Stimulated activated CD4-positive, alpha-beta T cell treated with anti-CD3 and anti-CD28 coated beads, Interleukin-2, amount 100 ng/mL, for 24 hours (primary cell): ENCODE data around the gene INAFM2.

ENCODE experiments used
- DNase-seq, 2 donors: peaks; one replicate each; pipeline ENCODE4 v3.0.0-alpha.2; 2020

Gene INAFM2

DNA sequence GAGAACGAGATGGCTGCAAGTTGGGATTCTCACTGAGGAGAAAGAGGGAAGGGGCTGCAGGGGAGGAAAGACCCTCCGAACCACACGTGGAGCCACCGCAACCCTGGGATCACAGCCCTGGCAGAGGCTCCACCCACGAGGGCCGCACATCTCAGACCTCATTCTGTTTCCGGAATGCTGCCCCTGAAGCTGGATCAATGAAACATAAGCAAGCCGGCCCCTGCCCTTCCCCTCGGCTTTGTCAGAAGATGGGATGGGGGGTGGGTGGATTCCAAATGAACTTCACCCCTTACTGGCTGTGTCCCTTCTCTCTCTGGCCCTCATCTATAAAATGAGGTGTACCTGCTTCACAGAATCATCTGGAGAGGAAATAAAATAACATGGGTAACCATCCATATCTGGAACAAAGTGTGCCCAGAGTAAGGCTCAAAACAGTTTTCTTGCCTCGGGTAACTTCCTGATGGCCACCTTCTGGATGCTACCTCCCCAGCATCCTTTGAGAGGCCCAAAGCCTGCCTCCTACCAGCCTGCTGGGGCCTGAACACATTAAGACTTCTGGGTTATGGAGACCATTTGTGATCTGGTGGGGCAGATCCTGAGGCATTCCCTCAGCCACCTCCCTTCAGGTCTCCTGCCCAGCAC is 21.9 kb downstream of the INAFM2 start:
- DNase-seq = no peak

DNA sequence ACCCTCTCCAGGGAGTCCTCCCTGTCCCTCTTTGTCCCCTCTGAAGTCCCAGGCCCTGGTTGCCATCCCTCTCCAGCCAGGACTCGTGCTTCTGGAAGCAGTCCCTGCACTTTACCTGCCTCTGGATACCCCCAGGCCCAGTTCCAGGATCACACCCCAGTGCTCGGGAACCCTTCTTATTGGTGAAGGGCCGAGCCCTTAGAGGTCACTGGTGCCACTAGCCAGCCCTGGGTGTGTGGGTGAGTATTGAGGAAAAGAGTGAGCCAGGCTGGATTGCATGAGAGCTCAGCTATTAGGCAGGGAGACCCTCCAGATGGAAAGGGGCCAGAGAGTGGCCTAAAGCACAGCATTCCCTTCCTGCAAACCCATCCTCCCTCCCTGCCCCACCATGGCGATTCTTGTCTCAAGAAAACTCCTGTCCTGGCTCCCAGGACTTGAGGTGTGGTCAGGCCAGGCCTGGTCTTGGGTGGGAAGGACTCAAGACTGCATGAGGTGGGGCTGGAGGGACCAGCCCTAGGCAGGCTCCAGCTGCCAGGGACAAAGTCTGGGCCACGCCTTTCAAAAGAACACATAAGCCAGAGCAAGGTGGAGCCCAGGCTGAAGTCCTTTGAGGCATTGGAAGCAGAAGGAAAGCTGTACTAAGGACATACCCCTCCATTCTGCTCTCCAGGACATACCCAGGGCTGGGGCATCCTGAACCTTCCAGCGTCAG is 22.5 kb downstream of the INAFM2 start:
- no peak for DNase-seq

DNA sequence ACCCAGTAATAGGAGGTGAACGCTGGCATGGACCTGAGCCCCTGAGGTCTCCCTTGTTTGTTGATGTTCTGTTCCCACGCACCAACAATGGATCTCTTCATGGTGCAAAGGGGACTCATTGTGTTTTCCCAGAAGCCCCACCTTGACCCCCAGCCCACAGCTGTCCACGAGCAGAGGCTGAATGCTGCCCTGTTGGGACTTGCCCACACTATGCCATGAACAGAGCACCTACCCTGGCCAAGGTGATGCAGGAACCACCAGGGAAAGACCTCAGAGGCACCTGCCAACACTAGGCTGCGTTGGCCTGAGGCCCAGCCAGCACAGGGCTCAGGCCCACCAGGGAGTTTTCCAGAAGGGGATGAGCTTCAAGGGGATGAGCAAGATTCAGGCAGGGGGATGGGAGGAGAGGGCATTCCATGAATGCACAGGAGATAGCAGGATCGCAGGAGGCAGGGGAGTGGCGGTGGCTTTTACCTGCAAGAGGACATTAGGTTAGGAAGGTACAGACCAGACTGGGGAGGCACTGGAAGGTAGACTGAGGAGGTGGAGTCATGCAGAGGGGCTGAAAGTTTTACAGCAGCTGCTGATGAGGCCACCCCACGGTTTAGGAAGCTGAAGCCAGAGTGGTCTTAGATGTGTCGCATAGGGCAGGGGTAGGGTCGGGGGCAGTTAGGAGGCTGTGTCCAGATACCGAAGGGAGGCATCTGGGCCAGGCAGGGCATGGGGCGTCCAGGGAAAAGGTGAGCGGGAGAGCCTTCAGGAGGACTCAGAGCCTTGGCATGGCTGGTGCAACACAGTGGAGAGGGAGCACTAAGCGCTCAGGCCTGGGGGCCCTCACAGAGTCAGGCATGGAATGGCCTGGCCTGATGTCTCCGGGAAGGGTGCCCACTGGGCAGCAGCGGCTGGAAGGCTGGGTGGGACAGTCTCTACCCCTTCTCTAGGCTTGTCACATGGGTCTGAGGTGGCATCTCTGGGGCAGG is 23.4 kb downstream of the INAFM2 start:
- no peak for DNase-seq

DNA sequence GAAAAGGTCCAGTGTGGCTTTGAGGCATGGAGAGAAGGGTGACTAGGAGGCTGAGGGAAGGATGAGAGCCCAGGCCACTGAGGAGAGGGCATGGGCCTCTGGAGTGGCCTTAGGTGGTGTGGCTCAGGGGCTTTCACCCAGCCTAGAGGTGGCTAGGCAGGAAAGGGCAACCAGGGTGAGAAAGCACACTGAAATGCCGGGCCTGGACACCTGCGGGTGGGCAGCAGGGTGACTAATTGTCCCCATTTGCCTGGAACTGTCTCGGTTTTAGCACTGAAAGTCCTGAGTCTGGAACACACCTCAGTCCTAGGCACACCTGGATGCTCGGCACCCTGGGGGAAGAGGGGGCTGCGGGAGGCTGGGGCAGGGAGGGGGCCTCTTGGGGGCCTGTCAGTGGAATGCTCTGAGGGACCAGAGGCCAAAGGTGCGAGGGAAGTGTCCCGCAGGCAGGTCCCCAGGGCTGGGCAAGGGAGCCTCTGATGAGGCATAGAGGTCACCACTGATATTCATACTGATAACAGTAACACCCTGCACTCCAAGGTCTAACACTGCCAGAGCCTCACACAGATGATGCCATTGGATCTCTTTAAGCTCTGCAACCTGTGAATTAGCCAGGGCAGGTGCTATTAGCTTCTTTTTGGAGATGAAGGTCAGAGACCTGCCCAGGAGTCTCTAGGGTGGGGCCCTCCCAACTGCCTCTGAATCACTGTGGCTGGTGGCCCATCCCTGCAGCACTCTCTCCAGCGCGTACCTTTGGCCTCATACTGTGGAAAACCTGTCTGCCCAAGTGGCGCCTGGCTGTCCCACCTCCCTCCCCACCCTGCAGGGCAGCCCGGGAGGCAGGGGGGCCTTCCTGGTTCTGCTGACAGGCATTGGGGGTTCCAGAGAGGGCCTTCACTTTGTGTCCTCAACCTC is 24.3 kb downstream of the INAFM2 start:
- DNase-seq = no peak

DNA sequence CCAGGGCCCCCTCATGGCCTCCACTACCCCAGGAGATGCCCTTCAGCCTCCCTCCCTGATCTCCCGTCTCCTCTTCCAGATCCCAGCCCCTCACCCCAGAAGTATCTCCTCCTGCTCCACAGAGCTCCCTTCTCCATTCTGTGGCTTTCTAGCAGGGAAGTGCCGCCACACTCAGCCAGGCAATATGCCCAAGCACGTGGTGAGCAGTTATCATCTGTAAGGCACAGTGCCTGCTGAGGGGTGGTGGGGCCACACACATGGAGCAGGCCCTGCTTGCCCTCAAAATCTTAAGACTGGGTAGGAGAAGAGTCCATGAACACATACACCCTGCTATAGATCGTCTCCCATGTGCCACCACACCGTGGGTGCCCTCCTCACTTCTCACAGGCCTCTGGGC is 25.0 kb downstream of the INAFM2 start:
- DNase-seq = no peak

DNA sequence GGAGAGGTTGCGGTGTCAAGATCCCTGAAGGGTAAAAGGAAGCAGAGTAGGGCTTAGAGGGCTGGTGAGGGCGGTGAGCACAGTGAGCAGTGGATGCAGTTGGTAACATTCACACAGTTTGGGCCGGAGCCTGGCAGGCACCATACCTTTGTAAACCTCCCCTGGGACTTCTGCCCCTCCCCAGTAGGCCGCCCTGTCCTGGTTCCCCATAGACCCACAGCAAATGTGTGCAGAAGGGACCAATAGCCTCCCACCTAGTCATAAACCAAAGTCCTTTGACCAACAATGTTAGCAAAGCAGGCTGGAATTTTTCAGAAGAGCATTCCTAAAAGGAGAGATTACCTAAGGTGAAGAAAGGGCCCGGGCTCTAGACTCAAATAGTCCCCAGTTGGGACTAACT is 25.7 kb downstream of the INAFM2 start:
- no peak for DNase-seq

DNA sequence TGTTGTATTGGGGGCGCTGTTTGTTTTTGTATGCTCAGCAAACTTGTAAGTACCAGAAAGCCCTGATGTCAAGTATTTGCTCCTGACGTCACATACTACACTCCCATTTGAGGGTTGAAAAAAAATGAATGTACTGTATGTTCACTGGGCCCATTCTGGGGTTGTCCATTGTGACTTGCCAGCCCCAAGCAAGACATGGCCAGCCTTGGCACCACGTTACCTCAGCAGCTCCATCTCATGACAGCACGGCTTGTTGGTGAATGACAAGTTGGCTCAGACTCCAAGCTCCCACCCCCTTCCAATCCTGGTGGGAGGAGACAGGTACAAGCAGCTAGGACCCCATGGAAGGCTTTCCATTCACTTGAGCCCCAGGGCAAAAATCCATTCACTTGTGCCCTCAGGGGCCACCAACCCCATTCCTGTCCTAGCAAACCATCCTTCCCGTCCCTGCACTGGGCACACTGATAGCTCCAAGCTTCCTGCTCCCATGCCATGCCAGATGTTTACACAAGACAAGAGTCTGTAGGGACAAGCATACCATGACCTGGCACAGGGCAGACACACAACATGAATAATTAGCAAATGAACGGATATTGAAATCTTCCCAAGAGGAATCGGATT is 28.9 kb downstream of the INAFM2 start:
- DNase-seq = no peak

DNA sequence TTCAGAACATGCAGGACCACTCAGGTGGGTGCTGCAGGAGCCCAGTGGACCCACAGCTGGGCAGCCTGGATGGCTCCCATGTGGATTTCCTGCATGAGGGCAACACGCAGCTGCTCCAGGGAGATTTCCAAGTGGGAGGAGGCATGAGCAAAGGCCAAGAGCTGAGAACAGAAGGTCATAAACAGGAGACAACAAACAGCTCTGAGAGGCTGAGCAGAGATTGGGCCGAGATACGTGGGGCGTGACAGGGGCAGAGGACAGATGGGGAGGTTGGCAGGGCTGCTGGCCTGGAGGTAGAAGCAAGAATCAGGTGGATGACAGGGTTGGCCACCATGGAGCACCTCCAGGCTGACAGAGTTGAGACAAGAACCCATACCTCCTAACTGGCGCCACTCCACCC is 30.2 kb downstream of the INAFM2 start:
- DNase-seq = no peak

DNA sequence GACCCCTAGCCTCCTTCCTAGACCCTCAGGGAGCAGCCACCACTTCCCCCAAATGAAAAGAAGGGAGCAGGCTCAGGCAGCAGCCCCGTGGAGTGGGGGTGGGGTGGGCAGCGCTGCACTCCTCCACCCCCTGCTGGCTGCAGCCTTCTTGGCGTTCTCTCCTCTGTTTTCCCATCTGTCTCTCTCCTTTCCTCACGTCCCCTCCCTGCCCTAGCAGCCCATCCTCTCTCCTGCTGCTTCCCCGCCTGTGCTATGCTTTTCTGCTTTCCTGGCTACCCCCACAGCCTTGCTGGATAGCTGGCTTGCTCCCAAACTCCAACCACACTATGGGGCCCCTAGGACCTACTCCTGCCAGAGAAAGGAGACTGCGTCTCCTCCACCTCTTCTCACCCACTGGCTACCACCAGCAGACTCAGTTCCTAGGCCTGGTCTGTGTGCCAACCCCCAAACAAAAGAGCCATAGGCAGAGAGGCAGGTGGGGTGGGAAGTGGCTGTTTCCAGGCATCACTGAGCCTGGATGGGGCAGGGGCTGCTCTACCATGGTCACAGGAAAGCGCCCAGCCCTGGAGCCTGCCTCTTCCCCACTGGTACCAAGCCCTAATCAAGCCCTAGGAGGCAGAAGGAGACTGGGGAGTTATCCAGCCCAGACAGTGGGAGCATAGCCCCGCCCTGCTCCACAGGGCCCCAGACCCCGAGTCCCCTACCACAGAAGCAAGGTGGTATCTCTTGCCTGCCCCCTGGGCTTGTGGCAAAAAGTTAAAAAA is 31.1 kb downstream of the INAFM2 start:
- no peak for DNase-seq

DNA sequence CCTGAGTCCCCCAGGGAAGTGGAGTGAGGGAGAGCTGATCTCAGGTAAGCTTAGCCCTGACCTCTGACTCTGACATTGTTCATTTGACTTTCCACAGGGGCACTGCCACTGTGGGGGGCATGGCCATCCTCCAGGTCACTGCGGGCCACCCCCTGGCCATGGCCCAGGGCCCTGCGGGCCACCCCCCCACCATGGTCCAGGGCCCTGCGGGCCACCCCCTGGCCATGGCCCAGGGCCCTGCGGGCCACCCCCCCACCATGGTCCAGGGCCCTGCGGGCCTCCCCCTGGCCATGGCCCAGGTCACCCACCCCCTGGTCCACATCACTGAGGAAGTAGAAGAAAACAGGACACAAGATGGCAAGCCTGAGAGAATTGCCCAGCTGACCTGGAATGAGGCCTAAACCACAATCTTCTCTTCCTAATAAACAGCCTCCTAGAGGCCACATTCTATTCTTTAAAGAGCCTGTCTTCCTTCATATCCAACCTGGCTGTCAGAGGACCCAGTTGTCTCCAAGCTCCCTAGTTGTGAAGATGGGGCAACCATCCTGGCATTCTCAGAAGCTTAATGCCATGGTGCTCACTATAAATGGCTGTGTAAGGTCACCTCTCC is 32.6 kb downstream of the INAFM2 start:
- no peak for DNase-seq

DNA sequence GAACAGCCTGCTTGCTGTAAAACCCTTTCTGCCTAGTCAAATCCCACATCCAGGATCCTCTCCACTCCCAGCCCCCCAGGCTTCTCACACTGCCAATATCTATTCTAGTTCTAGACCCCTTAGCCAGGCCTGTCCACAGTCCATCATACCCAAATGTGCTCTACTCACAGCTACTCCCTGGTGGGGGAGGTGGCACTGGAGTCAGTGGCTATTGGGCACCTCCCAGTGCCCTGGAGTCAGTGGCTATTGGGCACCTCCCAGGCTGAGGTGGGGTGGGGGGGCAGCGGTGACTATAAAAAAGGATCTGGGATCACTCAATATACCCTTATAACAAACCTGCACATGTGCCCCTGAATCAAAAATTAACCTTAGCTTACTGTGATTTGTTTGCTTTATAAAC is 33.8 kb downstream of the INAFM2 start:
- no peak for DNase-seq

DNA sequence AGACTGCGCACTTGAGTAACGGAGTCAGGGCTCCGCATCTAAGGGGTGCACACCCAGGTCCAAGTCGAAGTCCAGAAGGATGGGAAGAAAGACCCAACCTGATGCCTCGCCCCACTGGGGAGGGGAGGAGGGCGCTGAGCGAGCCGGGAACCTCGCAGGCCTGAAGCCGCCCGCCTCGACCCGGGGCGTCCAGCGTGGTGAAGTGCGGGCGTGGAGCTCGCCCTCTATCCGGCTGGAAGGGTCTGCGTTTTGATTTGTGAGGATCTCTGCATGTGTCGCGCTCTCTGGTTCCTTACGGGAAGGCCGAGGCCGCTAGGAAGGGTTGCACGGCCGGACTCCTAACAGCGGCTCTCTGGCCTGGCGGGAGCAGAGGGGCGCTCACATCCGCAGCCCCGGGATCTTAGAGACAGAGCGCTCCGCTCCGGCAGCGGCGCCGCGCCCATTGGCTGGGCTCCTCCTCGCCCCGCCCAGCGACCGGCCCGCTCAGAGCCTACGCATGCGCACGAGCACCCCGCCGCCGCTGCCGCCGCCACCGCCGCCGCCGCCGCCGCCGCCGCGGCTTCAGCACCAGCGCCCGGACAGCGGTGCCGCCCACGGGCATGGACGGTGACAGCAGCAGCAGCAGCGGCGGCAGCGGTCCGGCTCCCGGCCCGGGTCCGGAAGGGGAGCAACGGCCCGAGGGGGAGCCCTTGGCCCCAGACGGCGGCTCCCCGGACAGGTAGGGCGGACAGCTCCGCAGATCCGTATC is 34.4 kb downstream of the INAFM2 start, which contains the start of gene DISP2:
DISP2 (plus strand) TSS at position 497 of the 748 bp plus-strand sequence; CDS start at position 600, 103 bp downstream.
- peak; percentile 91 to 92 for DNase-seq

DNA sequence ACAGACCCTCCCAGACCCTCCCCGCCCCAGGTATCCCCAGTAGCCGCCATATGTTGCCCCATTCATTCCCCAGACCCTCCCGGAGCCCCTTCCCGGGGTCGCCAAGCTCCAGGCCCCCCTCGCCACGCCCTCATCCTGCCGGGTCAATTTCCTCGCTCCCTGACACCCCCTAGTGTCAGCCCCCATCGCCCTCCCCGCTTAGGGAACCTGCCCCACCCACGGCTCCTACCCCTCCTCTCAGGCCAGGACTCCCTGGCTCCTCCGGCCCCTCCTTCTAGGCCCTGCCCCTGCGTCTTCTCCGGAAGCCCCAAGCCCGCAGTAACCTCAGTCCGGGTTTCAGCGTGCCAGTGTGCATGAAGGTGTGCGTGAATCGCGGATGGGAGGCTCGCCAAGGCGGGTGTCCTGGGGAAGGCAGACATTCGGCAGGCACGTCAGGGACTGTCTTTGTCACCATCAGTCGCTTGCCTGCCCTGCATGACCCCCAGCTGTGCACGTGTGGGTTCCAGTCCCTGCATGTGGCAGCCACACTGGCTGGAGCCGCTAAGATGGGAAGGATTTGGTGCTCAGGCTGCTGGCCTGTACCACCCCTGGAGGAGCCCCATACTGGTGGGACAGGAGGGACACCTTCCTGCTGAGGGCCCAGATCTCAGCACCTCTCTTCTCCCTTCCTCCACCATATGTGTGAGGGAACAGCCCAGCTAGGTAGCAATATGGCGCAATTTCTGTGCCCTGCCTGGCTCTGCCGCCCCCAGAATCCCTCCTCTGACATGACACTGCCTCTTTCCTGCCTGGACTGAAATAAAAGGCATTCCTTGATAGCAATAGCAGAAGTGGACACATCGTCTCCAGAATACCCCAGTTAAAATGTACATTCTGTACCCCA is 35.2 kb downstream of the INAFM2 start:
- peak; percentile 33 to 38 for DNase-seq

DNA sequence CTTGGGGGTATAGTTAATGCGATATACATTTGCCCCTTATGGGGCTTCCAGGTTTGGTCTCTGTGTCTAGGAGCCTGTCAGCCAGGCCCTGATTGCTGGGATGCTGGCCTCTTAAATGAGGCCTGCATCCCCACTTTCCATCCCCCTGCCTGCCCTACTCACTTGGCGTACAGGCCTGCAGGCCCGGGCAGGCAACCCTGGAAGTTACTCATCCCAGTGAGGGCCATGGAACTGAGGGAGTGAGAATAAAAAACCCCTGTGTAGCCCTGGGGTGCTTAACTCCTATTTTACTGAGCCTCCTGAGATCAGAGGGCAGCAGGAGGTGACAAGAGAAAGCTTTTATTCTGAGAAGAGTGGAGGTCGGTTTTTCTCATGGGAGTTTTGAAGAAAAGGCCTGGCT is 36.5 kb downstream of the INAFM2 start:
- no peak for DNase-seq

DNA sequence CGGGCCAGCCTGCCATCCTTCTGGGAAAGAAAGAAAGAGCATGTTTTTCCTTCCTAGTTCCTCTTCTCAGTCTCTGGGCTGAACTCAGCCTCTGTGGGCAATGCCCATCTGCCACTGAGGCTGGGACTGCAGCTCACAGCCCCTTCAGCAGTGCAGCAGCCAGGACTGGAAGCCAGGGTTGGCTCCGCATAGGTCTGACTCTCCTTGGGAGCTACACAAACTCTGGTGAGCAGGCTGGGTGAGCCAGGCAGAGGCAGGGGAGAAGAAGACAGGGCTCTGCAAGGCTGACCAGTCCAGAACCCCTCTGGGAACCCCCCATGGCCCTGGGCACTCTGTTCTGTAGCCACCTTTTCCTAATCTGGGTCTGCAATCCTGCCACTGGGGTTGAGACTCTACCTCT is 38.1 kb downstream of the INAFM2 start:
- no peak for DNase-seq

DNA sequence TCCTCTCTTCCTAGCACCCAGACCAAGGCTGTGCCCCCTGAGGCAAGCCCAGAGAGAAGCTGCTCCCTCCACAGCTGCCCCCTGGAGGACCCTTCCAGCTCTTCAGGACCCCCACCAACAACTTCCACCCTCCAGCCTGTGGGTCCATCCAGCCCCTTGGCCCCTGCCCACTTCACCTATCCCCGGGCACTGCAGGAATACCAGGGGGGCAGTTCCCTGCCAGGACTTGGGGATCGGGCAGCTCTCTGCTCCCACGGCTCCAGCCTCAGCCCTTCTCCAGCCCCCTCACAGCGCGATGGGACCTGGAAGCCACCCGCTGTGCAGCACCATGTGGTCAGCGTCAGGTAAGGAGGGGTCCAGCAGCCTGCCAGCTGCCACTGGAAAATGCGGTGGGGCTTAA is 40.1 kb downstream of the INAFM2 start:
- DNase-seq = no peak

DNA sequence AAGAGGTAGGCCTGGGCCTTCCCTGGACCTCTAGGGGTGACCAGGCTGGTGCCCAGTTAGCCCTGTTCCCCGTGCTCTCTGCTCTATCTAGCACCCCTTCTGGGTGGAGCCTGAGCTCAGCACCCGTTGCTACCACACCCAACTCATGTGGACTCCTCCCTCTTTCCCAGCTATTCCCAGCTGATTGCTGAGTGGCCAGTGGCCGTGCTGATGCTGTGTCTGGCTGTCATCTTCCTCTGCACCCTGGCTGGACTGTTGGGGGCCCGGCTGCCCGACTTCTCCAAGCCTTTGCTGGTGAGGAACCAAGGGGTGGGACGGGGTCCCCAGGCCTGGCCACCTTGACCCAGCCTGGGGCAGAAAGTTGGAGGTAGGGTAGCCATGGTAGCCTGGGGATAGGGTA is 40.8 kb downstream of the INAFM2 start:
- no peak for DNase-seq

DNA sequence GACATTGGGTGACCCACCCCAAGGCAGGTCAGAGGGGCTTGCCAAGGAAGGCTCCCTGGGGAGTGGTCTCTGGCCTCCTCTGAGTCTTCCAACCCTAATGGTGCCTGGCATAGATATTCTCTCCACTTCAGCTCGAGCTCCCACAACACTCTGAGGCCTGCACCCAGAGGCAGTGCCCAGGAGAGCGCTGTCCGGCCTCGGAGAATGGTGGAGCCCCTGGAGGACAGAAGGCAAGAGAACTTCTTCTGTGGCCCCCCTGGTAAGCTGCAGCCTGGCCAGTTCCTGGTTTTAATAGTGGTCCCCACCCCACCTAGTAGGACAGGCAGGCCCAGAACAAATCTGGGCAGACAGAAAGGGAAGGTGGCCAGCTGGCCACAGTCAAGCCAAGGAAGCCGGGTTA is 41.5 kb downstream of the INAFM2 start:
- DNase-seq = no peak
